HUDEP-2 (cell line): Measurements from ENCODE around the gene SMAD6.

Source experiments
- DNase-seq, 76 experiments: peaks; one replicate each; lab custom pipeline; 2025; ENCODE audit not compliant: unreplicated experiment in 76 of 76; lab: John Stamatoyannopoulos, UW

Gene SMAD6

DNA sequence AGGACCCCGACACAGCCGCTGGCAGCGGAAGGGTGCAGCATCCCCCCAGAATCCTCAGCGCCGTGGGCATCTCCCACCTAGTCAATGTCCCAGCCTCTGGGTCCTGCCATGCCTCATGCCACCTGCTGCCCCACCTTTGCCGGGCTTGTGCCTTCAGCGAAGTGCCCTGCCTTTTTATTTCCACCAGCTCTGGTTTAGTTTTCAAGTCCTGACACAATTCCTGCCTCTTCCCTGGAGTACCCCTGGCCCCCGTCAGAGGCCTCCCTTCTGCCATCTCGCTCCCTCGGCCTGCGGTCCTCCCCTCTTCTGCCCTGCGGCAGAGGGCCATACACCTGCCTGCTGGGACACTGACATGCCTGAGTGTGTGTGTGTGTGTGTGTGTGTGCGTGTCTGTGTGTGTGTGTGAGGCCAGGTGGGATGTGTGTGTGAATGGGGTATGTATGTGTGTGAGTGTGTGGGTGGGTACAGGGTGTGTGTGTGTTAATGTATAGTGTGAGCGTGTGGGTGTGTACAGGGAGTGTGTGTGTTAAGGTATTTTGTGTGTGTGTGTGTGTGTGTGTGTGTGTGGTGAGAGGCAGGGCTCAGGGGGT, 129.9 kb downstream of the SMAD6 start:
- no peak for DNase-seq
